Mammary epithelial cell (primary cell): ENCODE measurements around the gene CTSE.

Experiments used
- EZH2 ChIP-seq: IDR thresholded peaks from 2 replicates; pipeline ENCODE4 v1.6.1; 2012; ENCODE audit warnings: low read length, inconsistent platforms, borderline replicate concordance
- TF ChIP-seq, protein P1 (sequence below), 2 donors: IDR thresholded peaks in 1 of 2; conservative IDR thresholded peaks in 1 of 2; 2 replicates each; pipeline ENCODE4 v1.5.1; 2011 to 2012; ENCODE audit warnings: inconsistent platforms in 2 of 2, low read length in 2 of 2, mild to moderate bottlenecking in 2 of 2, control low read depth in 1 of 2, low read depth in 1 of 2; ENCODE audit not compliant: insufficient read depth in 1 of 2; ENCODE audit errors: extremely low read depth in 1 of 2

DNA sequence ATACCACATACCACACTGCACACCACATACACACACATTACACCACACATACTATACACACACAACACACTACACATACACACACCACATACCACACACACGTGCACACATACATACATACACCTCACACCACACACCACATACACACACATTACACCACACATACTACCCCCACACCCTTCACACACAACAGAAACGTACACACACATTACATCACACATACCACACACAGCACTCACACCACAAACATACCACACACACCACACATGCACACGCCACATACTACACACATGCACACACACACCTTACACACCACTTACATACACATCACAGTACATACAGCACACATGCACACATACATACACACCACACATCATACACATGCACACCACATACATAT lies 49.0 kb downstream of the CTSE start:
- TF ChIP-seq, protein P1, sequence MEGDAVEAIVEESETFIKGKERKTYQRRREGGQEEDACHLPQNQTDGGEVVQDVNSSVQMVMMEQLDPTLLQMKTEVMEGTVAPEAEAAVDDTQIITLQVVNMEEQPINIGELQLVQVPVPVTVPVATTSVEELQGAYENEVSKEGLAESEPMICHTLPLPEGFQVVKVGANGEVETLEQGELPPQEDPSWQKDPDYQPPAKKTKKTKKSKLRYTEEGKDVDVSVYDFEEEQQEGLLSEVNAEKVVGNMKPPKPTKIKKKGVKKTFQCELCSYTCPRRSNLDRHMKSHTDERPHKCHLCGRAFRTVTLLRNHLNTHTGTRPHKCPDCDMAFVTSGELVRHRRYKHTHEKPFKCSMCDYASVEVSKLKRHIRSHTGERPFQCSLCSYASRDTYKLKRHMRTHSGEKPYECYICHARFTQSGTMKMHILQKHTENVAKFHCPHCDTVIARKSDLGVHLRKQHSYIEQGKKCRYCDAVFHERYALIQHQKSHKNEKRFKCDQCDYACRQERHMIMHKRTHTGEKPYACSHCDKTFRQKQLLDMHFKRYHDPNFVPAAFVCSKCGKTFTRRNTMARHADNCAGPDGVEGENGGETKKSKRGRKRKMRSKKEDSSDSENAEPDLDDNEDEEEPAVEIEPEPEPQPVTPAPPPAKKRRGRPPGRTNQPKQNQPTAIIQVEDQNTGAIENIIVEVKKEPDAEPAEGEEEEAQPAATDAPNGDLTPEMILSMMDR (conservative IDR thresholded peaks at IDR 0.05 in 1 of 2, IDR thresholded peaks at IDR 0.05 in 1 of 2; ENCODE audit: extremely low read depth in 1 of 2, insufficient read depth in 1 of 2, low read depth in 1 of 2, low read length in 2 of 2), result no peak
- TF ChIP-seq EZH2, result no peak
